OCI-LY3 (cell line): Measurements from ENCODE around the gene FAM149B1.

Source experiments
- CTCF ChIP-seq: fragments of 200-600, 300-600 bp; sonication (generic); IDR thresholded peaks from 2 replicates; pipeline ENCODE4 v1.5.1; 2014; ENCODE audit warnings: antibody characterized with exemption, low read length, low read depth
- EZH2phosphoT487 ChIP-seq: fragments of 200-600 bp; shearing (Covaris generic); IDR thresholded peaks from 2 replicates; pipeline ENCODE4 v1.6.1; 2018; ENCODE audit warnings: antibody characterized with exemption, mixed run types, low read depth

- TF ChIP-seq CTCF = no peak
- no peak for TF ChIP-seq EZH2phosphoT487
Measured at GRCh38 chr10:73252445-73253224, 84.7 kb downstream of the FAM149B1 start, which contains the start of gene MRPS16.
